ENCODE results near the gene KCNK3. TPM values are rescaled to one million over a fixed set of nuclear protein-coding genes. Genes with fewer than 3 reads are reported as not detected.

Gene KCNK3
- total and polyA plus RNA-seq, 5 donors from 2014 or later = not detected

- Histone ChIP-seq H3K36me3 (ENCODE audit: control insufficient read depth, insufficient read depth, low read length) (no peaks in the 10 kb centered on the region), H3K27ac (ENCODE audit: insufficient read depth, low read length, poor library complexity, severe bottlenecking) (no peak overlapping the region), H3K4me1 (ENCODE audit: control insufficient read depth, insufficient read depth, low read length, poor library complexity, severe bottlenecking) (peaks cover 46% of the 10 kb centered on the region), H3K27me3 (ENCODE audit: control insufficient read depth, insufficient read depth, low read length) (no peaks in the 10 kb centered on the region), H3K9me3 (ENCODE audit: control insufficient read depth in 2 of 2, low read length in 2 of 2) (no peaks in the 10 kb centered on the region), H3K4me3 (ENCODE audit: low read depth, low read length) (no peak overlapping the region)
- no peaks in the 10 kb centered on the region for H3K27me3 Mint-ChIP-seq
- DNase-seq = no peak
- H3K36me3 Mint-ChIP-seq = no peaks in the 10 kb centered on the region
- H3K9me3 Mint-ChIP-seq = no peaks in the 10 kb centered on the region
- H3K27ac Mint-ChIP-seq = peak overlapping the region in 1 of 3 donors; percentile 54
- no peak overlapping the region for H3K4me3 Mint-ChIP-seq
- no peak for ATAC-seq (ENCODE audit: low read depth in 2 of 2)
- peaks cover 16 to 87% (median 52%) of the 10 kb centered on the region in 4 donors for H3K4me1 Mint-ChIP-seq
Measured at GRCh38 chr2:26767894-26768487, 75.5 kb downstream of the KCNK3 start.

DNA sequence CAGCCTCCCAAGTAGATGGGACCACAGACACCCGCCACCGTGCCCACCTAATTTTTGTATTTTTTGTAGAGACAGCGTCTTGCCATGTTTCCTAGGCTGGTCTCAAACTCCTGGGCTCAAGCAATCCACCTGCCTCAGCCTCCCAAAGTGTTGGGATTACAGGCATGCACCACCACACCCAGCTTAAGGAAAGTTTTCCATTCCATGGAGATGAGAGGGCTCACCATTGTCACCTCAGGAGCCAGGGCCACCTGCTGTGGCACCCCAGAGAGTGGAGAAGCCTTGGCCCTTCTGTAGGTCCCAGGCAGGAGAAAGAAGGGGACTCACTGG is 76.2 kb downstream of the KCNK3 start:
- DNase-seq (no peak), ATAC-seq (ENCODE audit: low read depth in 2 of 2) (no peak)
- H3K27me3 ChIP-seq (ENCODE audit: control insufficient read depth, insufficient read depth, low read length) = no peaks in the 10 kb centered on the region
- H3K9me3 Mint-ChIP-seq = no peaks in the 10 kb centered on the region
- H3K27ac Mint-ChIP-seq = peak overlapping the region in 1 of 3 donors; percentile 65
- H3K4me1 Mint-ChIP-seq = peaks cover 16 to 82% (median 53%) of the 10 kb centered on the region in 4 donors
- no peaks in the 10 kb centered on the region for H3K9me3 ChIP-seq (ENCODE audit: control insufficient read depth in 2 of 2, low read length in 2 of 2)
- H3K4me1 ChIP-seq (ENCODE audit: control insufficient read depth, insufficient read depth, low read length, poor library complexity, severe bottlenecking) = peaks cover 42% of the 10 kb centered on the region
- no peak overlapping the region for H3K4me3 ChIP-seq (ENCODE audit: low read depth, low read length)
- H3K27ac ChIP-seq (ENCODE audit: insufficient read depth, low read length, poor library complexity, severe bottlenecking) = no peak overlapping the region
- no peaks in the 10 kb centered on the region for H3K36me3 ChIP-seq (ENCODE audit: control insufficient read depth, insufficient read depth, low read length)
- no peaks in the 10 kb centered on the region for H3K36me3 Mint-ChIP-seq
- H3K4me3 Mint-ChIP-seq = peak overlapping the region in 1 of 4 donors; percentile 56
- no peaks in the 10 kb centered on the region for H3K27me3 Mint-ChIP-seq

GRCh38 chr2:26769089-26769761 is 76.7 kb downstream of the KCNK3 start:
- Mint-ChIP-seq H3K4me1 (peaks cover 16 to 79% (median 53%) of the 10 kb centered on the region in 4 donors), H3K9me3 (no peaks in the 10 kb centered on the region), H3K36me3 (no peaks in the 10 kb centered on the region), H3K4me3 (peak overlapping the region in 1 of 4 donors; percentile 56), H3K27me3 (no peaks in the 10 kb centered on the region), H3K27ac (peak overlapping the region in 2 of 3 donors; percentile 17 to 65)
- peaks cover 2% of the 10 kb centered on the region for H3K36me3 ChIP-seq (ENCODE audit: control insufficient read depth, insufficient read depth, low read length)
- H3K9me3 ChIP-seq (ENCODE audit: control insufficient read depth in 2 of 2, low read length in 2 of 2) = no peaks in the 10 kb centered on the region
- peak in 1 of 2 donors; percentile 17 for ATAC-seq (ENCODE audit: low read depth in 2 of 2)
- DNase-seq = peak in 1 of 3 donors; percentile 47
- H3K4me1 ChIP-seq (ENCODE audit: control insufficient read depth, insufficient read depth, low read length, poor library complexity, severe bottlenecking) = peaks cover 39% of the 10 kb centered on the region
- H3K27ac ChIP-seq (ENCODE audit: insufficient read depth, low read length, poor library complexity, severe bottlenecking) = peak overlapping the region; percentile 3
- no peak overlapping the region for H3K4me3 ChIP-seq (ENCODE audit: low read depth, low read length)
- no peaks in the 10 kb centered on the region for H3K27me3 ChIP-seq (ENCODE audit: control insufficient read depth, insufficient read depth, low read length)

DNA sequence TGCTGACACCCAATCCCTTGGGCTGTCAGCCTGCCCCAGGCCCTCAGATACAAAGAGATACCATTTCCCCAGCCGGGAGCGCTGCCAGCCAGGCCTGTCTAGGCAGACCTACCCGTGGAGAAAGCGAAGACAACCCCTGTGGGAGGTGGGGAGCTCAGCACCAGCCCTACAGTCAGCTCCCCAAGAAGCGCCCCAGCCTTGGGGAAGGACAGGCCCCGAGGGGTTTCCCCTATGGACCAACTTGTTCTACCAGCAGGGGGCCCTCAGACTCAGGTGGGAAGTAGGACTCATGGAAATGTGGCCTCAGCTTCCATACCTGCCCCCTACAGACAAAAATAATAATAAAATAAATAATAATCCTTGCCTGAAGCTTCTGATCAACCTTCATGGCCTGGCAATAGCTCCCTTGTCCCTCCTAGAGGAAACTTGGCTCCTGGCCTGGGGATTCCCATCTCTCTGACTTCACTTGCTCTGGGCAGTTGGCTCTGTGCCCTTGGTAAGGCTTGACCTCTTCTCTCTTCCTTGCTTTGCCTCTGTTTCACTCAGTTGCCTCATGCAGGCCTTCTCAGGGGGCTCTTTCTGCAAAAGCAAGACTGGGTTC is 78.6 kb downstream of the KCNK3 start:
- Mint-ChIP-seq H3K36me3 (peaks cover 1% of the 10 kb centered on the region), H3K9me3 (no peaks in the 10 kb centered on the region), H3K4me3 (peak overlapping the region in 1 of 4 donors; percentile 46), H3K27me3 (no peaks in the 10 kb centered on the region), H3K4me1 (peaks cover 9 to 61% (median 39%) of the 10 kb centered on the region in 4 donors), H3K27ac (peak overlapping the region in 2 of 3 donors; percentile 77 to 89)
- H3K4me1 ChIP-seq (ENCODE audit: control insufficient read depth, insufficient read depth, low read length, poor library complexity, severe bottlenecking) = peaks cover 22% of the 10 kb centered on the region
- no peak overlapping the region for H3K4me3 ChIP-seq (ENCODE audit: low read depth, low read length)
- DNase-seq (no peak), ATAC-seq (ENCODE audit: low read depth in 2 of 2) (no peak)
- peaks cover 13% of the 10 kb centered on the region for H3K36me3 ChIP-seq (ENCODE audit: control insufficient read depth, insufficient read depth, low read length)
- H3K27me3 ChIP-seq (ENCODE audit: control insufficient read depth, insufficient read depth, low read length) = no peaks in the 10 kb centered on the region
- H3K9me3 ChIP-seq (ENCODE audit: control insufficient read depth in 2 of 2, low read length in 2 of 2) = no peaks in the 10 kb centered on the region
- peak overlapping the region; percentile 10 for H3K27ac ChIP-seq (ENCODE audit: insufficient read depth, low read length, poor library complexity, severe bottlenecking)

- Histone ChIP-seq H3K4me3 (ENCODE audit: low read depth, low read length) (no peak overlapping the region), H3K4me1 (ENCODE audit: control insufficient read depth, insufficient read depth, low read length, poor library complexity, severe bottlenecking) (peaks cover 21% of the 10 kb centered on the region), H3K9me3 (ENCODE audit: control insufficient read depth in 2 of 2, low read length in 2 of 2) (no peaks in the 10 kb centered on the region), H3K27ac (ENCODE audit: insufficient read depth, low read length, poor library complexity, severe bottlenecking) (no peak overlapping the region), H3K36me3 (ENCODE audit: control insufficient read depth, insufficient read depth, low read length) (peaks cover 19% of the 10 kb centered on the region), H3K27me3 (ENCODE audit: control insufficient read depth, insufficient read depth, low read length) (no peaks in the 10 kb centered on the region)
- H3K27me3 Mint-ChIP-seq = no peaks in the 10 kb centered on the region
- H3K4me1 Mint-ChIP-seq = peaks cover 9 to 56% (median 37%) of the 10 kb centered on the region in 4 donors
- H3K27ac Mint-ChIP-seq = peak overlapping the region; percentile 87 to 92 (median 89)
- peaks cover 7% of the 10 kb centered on the region for H3K36me3 Mint-ChIP-seq
- DNase-seq (peak in 2 of 3 donors; percentile 26 to 80), ATAC-seq (ENCODE audit: low read depth in 2 of 2) (peak; percentile 52 to 64)
- H3K4me3 Mint-ChIP-seq = peak overlapping the region in 3 of 4 donors; percentile 46 to 75 (median 48)
- no peaks in the 10 kb centered on the region for H3K9me3 Mint-ChIP-seq
Measured at GRCh38 chr2:26772064-26773001, 79.8 kb downstream of the KCNK3 start.

DNA sequence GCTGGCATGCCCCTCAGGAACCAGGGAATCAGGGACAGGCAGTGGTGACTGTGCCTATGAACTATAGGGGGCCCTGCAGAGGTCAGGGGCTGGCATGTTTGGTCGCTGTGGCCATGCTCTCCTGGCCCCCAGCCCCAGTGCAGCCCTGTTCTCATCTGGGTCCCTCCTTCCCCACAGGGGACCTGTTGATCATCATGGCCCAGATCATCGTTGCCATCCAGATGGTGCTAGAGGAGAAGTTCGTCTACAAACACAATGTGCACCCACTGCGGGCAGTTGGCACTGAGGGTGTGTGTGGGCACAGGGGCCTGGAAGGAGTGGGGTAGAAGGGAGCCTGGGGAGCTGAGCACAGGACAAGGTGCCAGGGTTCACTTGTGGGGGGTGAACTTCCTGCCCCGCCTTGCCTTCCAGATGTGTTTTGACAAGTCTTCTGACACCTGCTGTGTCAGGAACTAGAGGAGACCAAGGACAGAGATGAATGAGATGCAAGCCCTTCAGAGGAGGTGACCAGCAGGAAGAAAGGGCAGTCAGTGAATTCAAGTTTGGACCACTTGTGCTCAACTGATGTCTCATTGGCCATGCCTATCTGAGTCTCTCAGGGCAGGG is 83.8 kb downstream of the KCNK3 start:
- Mint-ChIP-seq H3K27ac (peak overlapping the region in 2 of 3 donors; percentile 67 to 83), H3K9me3 (no peaks in the 10 kb centered on the region), H3K4me1 (peaks cover 9 to 23% (median 19%) of the 10 kb centered on the region in 4 donors), H3K4me3 (no peak overlapping the region), H3K36me3 (peaks cover 27% of the 10 kb centered on the region), H3K27me3 (no peaks in the 10 kb centered on the region)
- DNase-seq (peak in 1 of 3 donors; percentile 67), ATAC-seq (ENCODE audit: low read depth in 2 of 2) (no peak)
- Histone ChIP-seq H3K27me3 (ENCODE audit: control insufficient read depth, insufficient read depth, low read length) (no peaks in the 10 kb centered on the region), H3K9me3 (ENCODE audit: control insufficient read depth in 2 of 2, low read length in 2 of 2) (no peaks in the 10 kb centered on the region), H3K36me3 (ENCODE audit: control insufficient read depth, insufficient read depth, low read length) (peaks cover 55% of the 10 kb centered on the region), H3K4me3 (ENCODE audit: low read depth, low read length) (no peak overlapping the region), H3K27ac (ENCODE audit: insufficient read depth, low read length, poor library complexity, severe bottlenecking) (no peak overlapping the region), H3K4me1 (ENCODE audit: control insufficient read depth, insufficient read depth, low read length, poor library complexity, severe bottlenecking) (peaks cover 16% of the 10 kb centered on the region)

- no peaks in the 10 kb centered on the region for H3K27me3 ChIP-seq (ENCODE audit: control insufficient read depth, insufficient read depth, low read length)
- no peaks in the 10 kb centered on the region for H3K4me1 ChIP-seq (ENCODE audit: control insufficient read depth, insufficient read depth, low read length, poor library complexity, severe bottlenecking)
- H3K36me3 ChIP-seq (ENCODE audit: control insufficient read depth, insufficient read depth, low read length) = peaks cover 55% of the 10 kb centered on the region
- DNase-seq (no peak), ATAC-seq (ENCODE audit: low read depth in 2 of 2) (no peak)
- no peak overlapping the region for H3K4me3 ChIP-seq (ENCODE audit: low read depth, low read length)
- Mint-ChIP-seq H3K4me1 (peaks cover 0 to 5% (median 3%) of the 10 kb centered on the region in 4 donors), H3K9me3 (no peaks in the 10 kb centered on the region), H3K27ac (no peak overlapping the region), H3K36me3 (peaks cover 30% of the 10 kb centered on the region), H3K27me3 (peaks cover 5% of the 10 kb centered on the region), H3K4me3 (no peak overlapping the region)
- H3K27ac ChIP-seq (ENCODE audit: insufficient read depth, low read length, poor library complexity, severe bottlenecking) = no peak overlapping the region
- no peaks in the 10 kb centered on the region for H3K9me3 ChIP-seq (ENCODE audit: control insufficient read depth in 2 of 2, low read length in 2 of 2)
Measured at GRCh38 chr2:26778098-26778497, 85.6 kb downstream of the KCNK3 start.

Data from CD4-positive, CD25-positive, alpha-beta regulatory T cell (primary cell).